ENCODE measurements around the gene TTLL11.

TTLL11 gene

GRCh38 chr9:121840838-121841760, 252.0 kb downstream of the TTLL11 start:
- no peak for DNase-seq

GRCh38 chr9:121839726-121840500, 253.2 kb downstream of the TTLL11 start:
- no peak for DNase-seq

GRCh38 chr9:121838746-121839669, 254.1 kb downstream of the TTLL11 start:
- no peak for DNase-seq

GRCh38 chr9:121837113-121837961, 255.8 kb downstream of the TTLL11 start:
- DNase-seq: no peak

- no peak for DNase-seq
Measured at GRCh38 chr9:121836366-121836885, 256.7 kb downstream of the TTLL11 start.

- no peak for DNase-seq
Measured at GRCh38 chr9:121835587-121836365, 257.3 kb downstream of the TTLL11 start.

- DNase-seq: no peak
Measured at GRCh38 chr9:121833061-121833460, 260.0 kb downstream of the TTLL11 start.

GRCh38 chr9:121831869-121832268, 261.2 kb downstream of the TTLL11 start:
- DNase-seq: no peak

- DNase-seq: no peak
Measured at GRCh38 chr9:121830441-121831140, 262.5 kb downstream of the TTLL11 start.

- no peak for DNase-seq
Measured at GRCh38 chr9:121827251-121827967, 265.7 kb downstream of the TTLL11 start.

GRCh38 chr9:121826711-121827110, 266.4 kb downstream of the TTLL11 start:
- DNase-seq: no peak

GRCh38 chr9:121825031-121825691, 267.9 kb downstream of the TTLL11 start:
- DNase-seq: no peak

- no peak for DNase-seq
Measured at GRCh38 chr9:121824651-121825030, 268.5 kb downstream of the TTLL11 start.

GRCh38 chr9:121823451-121824169, 269.5 kb downstream of the TTLL11 start:
- no peak for DNase-seq

- DNase-seq: no peak
Measured at GRCh38 chr9:121822093-121823085, 270.7 kb downstream of the TTLL11 start.

- DNase-seq: no peak
Measured at GRCh38 chr9:121821326-121821725, 271.8 kb downstream of the TTLL11 start.
